HepG2 (cell line): Measurements from ENCODE around the gene MKNK1. TPM values are rescaled to one million over a fixed set of nuclear protein-coding genes. Genes with fewer than 3 reads are reported as not detected.

Experiments used
- CREB1 ChIP-seq, 2 experiments: fragments of 450-650 bp in 1 of 2; IDR thresholded peaks; 2 replicates each; pipeline ENCODE4 v1.6.1; 2016 to 2017; ENCODE audit warnings: control low read depth in 1 of 2, mild to moderate bottlenecking in 1 of 2, missing compliant biosample characterization in 1 of 2, missing genetic modification characterization in 1 of 2
- EEA1 ChIP-seq: sonication (generic); formaldehyde crosslinking; IDR thresholded peaks from 2 replicates; pipeline ENCODE4 v1.5.1; 2020; ENCODE audit warnings: mild to moderate bottlenecking, missing genetic modification reagents, borderline replicate concordance
- ERF ChIP-seq: IDR thresholded peaks from 2 replicates; pipeline ENCODE4 v1.6.1; 2018; ENCODE audit warnings: missing biosample characterization, missing genetic modification reagents
- EZH2 ChIP-seq: conservative IDR thresholded peaks from 2 replicates; pipeline ENCODE4 v1.6.1; 2012; ENCODE audit warnings: mild to moderate bottlenecking, low read depth, low read length, moderate library complexity
- FOXM1 ChIP-seq: sonication (generic); formaldehyde crosslinking; IDR thresholded peaks from 2 replicates; pipeline ENCODE4 v1.5.0; 2020; ENCODE audit warnings: missing genetic modification reagents
- HDAC6 ChIP-seq: fragments of 200-600 bp; sonication (generic); IDR thresholded peaks from 2 replicates; pipeline ENCODE4 v1.7.0; 2017; ENCODE audit warnings: mild to moderate bottlenecking, antibody characterized with exemption, low read length, low read depth
- ONECUT2 ChIP-seq: sonication (generic); formaldehyde crosslinking; IDR thresholded peaks from 2 replicates; pipeline ENCODE4 v1.4.0; 2020; ENCODE audit warnings: missing genetic modification reagents
- RXRB ChIP-seq: IDR thresholded peaks from 2 replicates; pipeline ENCODE4 v1.6.1; 2016; ENCODE audit warnings: borderline replicate concordance, missing genetic modification reagents, missing compliant biosample characterization
- SAP130 ChIP-seq: IDR thresholded peaks from 2 replicates; pipeline ENCODE4 v1.6.1; 2016; ENCODE audit warnings: low read depth
- SIN3B ChIP-seq: fragments of 150-350 bp; IDR thresholded peaks from 2 replicates; pipeline ENCODE4 v1.6.1; 2014; ENCODE audit warnings: low read length
- ZNF331 ChIP-seq: sonication (generic); formaldehyde crosslinking; IDR thresholded peaks from 2 replicates; pipeline ENCODE4 v1.4.0; 2020; ENCODE audit warnings: missing genetic modification reagents
- ZNF431 ChIP-seq: sonication (generic); formaldehyde crosslinking; IDR thresholded peaks from 2 replicates; pipeline ENCODE4 v1.9.0; 2022; ENCODE audit warnings: missing genetic modification reagents, low read depth, mild to moderate bottlenecking, borderline replicate concordance
- ZNF432 ChIP-seq: sonication (generic); formaldehyde crosslinking; IDR thresholded peaks from 2 replicates; pipeline ENCODE4 v1.5.0; 2020; ENCODE audit warnings: missing genetic modification reagents, mild to moderate bottlenecking, borderline replicate concordance
- polyA plus RNA-seq, 8 experiments: library from polyadenylated mRNA; depleted of rRNA in 3 of 8; stranded (reverse) in 7 of 8; unstranded in 1 of 8; fragments of >200 nt; fragmentation: Illumina TruSeq in 4 of 8; extraction: Trizol in 4 of 8; gene quantifications; 2 replicates each; pipeline versions ENCODE4 v1.2.1 to v1.2.3, GENCODE V29; 2011 to 2016; ENCODE audit warnings: low read depth in 4 of 8, missing spikeins in 1 of 8, mixed read lengths in 1 of 8; ENCODE audit not compliant: insufficient read depth in 1 of 8
- total RNA-seq, 5 experiments: library from RNA; depleted of rRNA; stranded (reverse); fragments of >200 nt; fragmentation: Illumina TruSeq; extraction: Trizol; gene quantifications; 2 replicates each; pipeline ENCODE4 v1.2.3, GENCODE V29; 2016; ENCODE audit warnings: low read depth in 1 of 5
- TF ChIP-seq, protein P1 (sequence below): sonication (generic); formaldehyde crosslinking; IDR thresholded peaks from 2 replicates; pipeline ENCODE4 v1.5.0; 2020; ENCODE audit warnings: mild to moderate bottlenecking, missing genetic modification reagents, moderate library complexity
- TF ChIP-seq, protein P2 (sequence below): sonication (generic); formaldehyde crosslinking; IDR thresholded peaks from 2 replicates; pipeline ENCODE4 v1.4.0; 2020; ENCODE audit warnings: mild to moderate bottlenecking, missing genetic modification reagents
- TF ChIP-seq, protein P3 (sequence below): sonication (generic); formaldehyde crosslinking; IDR thresholded peaks from 2 replicates; pipeline ENCODE4 v1.5.1; 2020; ENCODE audit warnings: mild to moderate bottlenecking, missing genetic modification reagents, borderline replicate concordance

Gene MKNK1
- total and polyA plus RNA-seq, 2 of the 13 experiments (the other 11 are each of a cell fraction or from before 2014, with no cell fraction given), result 18.5 to 24.1 TPM

DNA sequence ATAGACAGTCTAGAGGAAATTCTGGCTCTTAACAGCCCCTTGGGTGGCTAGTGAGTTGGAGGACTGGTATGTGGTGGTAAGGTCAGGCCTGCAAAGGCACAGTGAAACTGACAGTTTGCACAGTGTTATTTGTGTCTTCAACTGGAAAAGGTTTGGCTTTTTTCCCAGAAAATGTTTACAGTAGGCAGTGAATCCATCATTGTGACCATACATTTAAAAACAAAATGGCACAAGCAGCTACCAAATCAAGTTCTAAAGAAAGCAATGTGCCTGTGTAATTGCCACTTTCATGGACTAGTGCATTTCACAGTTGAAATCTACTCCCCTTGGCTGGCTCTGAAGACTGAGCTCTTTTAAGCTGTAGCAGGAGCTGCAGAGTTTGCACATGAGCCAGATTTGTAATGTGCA, 39.3 kb upstream of the MKNK1 start (continued):
- TF ChIP-seq ERF (CRISPR knock-in tag), result no peak
- no peak for TF ChIP-seq SIN3B
- TF ChIP-seq, protein P1, sequence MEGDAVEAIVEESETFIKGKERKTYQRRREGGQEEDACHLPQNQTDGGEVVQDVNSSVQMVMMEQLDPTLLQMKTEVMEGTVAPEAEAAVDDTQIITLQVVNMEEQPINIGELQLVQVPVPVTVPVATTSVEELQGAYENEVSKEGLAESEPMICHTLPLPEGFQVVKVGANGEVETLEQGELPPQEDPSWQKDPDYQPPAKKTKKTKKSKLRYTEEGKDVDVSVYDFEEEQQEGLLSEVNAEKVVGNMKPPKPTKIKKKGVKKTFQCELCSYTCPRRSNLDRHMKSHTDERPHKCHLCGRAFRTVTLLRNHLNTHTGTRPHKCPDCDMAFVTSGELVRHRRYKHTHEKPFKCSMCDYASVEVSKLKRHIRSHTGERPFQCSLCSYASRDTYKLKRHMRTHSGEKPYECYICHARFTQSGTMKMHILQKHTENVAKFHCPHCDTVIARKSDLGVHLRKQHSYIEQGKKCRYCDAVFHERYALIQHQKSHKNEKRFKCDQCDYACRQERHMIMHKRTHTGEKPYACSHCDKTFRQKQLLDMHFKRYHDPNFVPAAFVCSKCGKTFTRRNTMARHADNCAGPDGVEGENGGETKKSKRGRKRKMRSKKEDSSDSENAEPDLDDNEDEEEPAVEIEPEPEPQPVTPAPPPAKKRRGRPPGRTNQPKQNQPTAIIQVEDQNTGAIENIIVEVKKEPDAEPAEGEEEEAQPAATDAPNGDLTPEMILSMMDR (CRISPR knock-in tag), result no peak
- no peak for TF ChIP-seq CREB1 (IDR thresholded peaks at IDR 0.05)
- 0 out of 2 replicates have a peak, but pooled peaks have one; percentile 10 for TF ChIP-seq CREB1 (CRISPR knock-in tag; IDR thresholded peaks at IDR 0.05)
- no peak for TF ChIP-seq ZNF432
- TF ChIP-seq ONECUT2 (CRISPR knock-in tag), result no peak
- no peak for TF ChIP-seq HDAC6
- TF ChIP-seq, protein P2, sequence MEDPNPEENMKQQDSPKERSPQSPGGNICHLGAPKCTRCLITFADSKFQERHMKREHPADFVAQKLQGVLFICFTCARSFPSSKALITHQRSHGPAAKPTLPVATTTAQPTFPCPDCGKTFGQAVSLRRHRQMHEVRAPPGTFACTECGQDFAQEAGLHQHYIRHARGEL (CRISPR knock-in tag), result no peak
- TF ChIP-seq ZNF331, result no peak
- no peak for TF ChIP-seq FOXM1
- no peak for TF ChIP-seq EZH2
- peak; percentile 25; the same call in 1 of the 2 replicates for TF ChIP-seq RXRB (CRISPR knock-in tag)
- TF ChIP-seq, protein P3, sequence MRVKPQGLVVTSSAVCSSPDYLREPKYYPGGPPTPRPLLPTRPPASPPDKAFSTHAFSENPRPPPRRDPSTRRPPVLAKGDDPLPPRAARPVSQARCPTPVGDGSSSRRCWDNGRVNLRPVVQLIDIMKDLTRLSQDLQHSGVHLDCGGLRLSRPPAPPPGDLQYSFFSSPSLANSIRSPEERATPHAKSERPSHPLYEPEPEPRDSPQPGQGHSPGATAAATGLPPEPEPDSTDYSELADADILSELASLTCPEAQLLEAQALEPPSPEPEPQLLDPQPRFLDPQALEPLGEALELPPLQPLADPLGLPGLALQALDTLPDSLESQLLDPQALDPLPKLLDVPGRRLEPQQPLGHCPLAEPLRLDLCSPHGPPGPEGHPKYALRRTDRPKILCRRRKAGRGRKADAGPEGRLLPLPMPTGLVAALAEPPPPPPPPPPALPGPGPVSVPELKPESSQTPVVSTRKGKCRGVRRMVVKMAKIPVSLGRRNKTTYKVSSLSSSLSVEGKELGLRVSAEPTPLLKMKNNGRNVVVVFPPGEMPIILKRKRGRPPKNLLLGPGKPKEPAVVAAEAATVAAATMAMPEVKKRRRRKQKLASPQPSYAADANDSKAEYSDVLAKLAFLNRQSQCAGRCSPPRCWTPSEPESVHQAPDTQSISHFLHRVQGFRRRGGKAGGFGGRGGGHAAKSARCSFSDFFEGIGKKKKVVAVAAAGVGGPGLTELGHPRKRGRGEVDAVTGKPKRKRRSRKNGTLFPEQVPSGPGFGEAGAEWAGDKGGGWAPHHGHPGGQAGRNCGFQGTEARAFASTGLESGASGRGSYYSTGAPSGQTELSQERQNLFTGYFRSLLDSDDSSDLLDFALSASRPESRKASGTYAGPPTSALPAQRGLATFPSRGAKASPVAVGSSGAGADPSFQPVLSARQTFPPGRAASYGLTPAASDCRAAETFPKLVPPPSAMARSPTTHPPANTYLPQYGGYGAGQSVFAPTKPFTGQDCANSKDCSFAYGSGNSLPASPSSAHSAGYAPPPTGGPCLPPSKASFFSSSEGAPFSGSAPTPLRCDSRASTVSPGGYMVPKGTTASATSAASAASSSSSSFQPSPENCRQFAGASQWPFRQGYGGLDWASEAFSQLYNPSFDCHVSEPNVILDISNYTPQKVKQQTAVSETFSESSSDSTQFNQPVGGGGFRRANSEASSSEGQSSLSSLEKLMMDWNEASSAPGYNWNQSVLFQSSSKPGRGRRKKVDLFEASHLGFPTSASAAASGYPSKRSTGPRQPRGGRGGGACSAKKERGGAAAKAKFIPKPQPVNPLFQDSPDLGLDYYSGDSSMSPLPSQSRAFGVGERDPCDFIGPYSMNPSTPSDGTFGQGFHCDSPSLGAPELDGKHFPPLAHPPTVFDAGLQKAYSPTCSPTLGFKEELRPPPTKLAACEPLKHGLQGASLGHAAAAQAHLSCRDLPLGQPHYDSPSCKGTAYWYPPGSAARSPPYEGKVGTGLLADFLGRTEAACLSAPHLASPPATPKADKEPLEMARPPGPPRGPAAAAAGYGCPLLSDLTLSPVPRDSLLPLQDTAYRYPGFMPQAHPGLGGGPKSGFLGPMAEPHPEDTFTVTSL (CRISPR knock-in tag), result peak; percentile 38; the same call in 1 of the 2 replicates
- no peak for TF ChIP-seq ZNF431 (CRISPR knock-in tag)
- TF ChIP-seq SAP130 (CRISPR knock-in tag), result peak; percentile 23
- TF ChIP-seq EEA1, result no peak
